Esophagus muscularis mucosa (tissue), 4 donors: ENCODE data around the gene INKA2. TPM values are rescaled to one million over a fixed set of nuclear protein-coding genes. Genes with fewer than 3 reads are reported as not detected.
A peak's percentile ranks its signal among the peaks of the same experiment; 100 is the strongest.

ENCODE experiments used
- DNase-seq: peaks from one replicate; pipeline ENCODE4 v3.0.0-alpha.2; 2017; ENCODE audit errors: extremely low spot score
- H3K27ac ChIP-seq, 4 donors: fragments of 200-600 bp; sonication (generic); replicated peaks in 1 of 4; 1 replicate in 3 of 4; 2 replicates in 1 of 4; pipeline ENCODE4 v1.5.1; 2016 to 2019; ENCODE audit warnings: mild to moderate bottlenecking in 1 of 4
- H3K27me3 ChIP-seq, 4 donors: fragments of 200-600 bp; sonication (generic); one replicate each; pipeline versions ENCODE4 v1.5.1 to v1.6.0; 2016 to 2019
- H3K36me3 ChIP-seq, 4 donors: fragments of 200-600 bp; sonication (generic); one replicate each; pipeline ENCODE4 v1.5.1; 2016 to 2019
- H3K4me1 ChIP-seq, 4 donors: fragments of 200-600 bp; sonication (generic); one replicate each; pipeline ENCODE4 v1.5.1; 2016 to 2019
- H3K4me3 ChIP-seq, 4 donors: fragments of 200-600 bp; sonication (generic); 1 replicate in 2 of 4; 2 replicates in 2 of 4; pipeline ENCODE4 v1.5.1; 2016 to 2019; ENCODE audit warnings: mild to moderate bottlenecking in 4 of 4, moderate library complexity in 1 of 4
- H3K9me3 ChIP-seq, 4 donors: fragments of 200-600 bp; sonication (generic); 1 replicate in 3 of 4; 2 replicates in 1 of 4; pipeline ENCODE4 v1.5.1; 2016 to 2019
- EP300 ChIP-seq: sonication (generic); formaldehyde crosslinking; IDR thresholded peaks from one replicate; pipeline ENCODE4 v1.6.1; 2017; ENCODE audit warnings: antibody characterized with exemption
- POLR2A ChIP-seq: fragments of 450-650 bp; IDR thresholded peaks from one replicate; pipeline ENCODE4 v1.6.1; 2017; ENCODE audit warnings: antibody characterized with exemption, moderate library complexity, mild to moderate bottlenecking, low read depth
- POLR2AphosphoS5 ChIP-seq, 2 donors: sonication (generic); formaldehyde crosslinking; IDR thresholded peaks; one replicate each; pipeline ENCODE4 v1.6.1; 2017; ENCODE audit warnings: antibody characterized with exemption in 2 of 2
- WGBS: methylation state at CpG from one replicate; pipeline ENCODE4 v1.1.5; 2018; 5-methylcytosine and 5-hydroxymethylcytosine counted together
- intact Hi-C: fragments of 100-400 bp; cut with DNase I; formaldehyde crosslinking; loops from one replicate; pipeline ENCODE4 v1.15.1; 2023
- total RNA-seq, 4 donors: library from RNA; depleted of rRNA; stranded (reverse); fragments of >200 nt; gene quantifications; one replicate each; pipeline versions ENCODE4 v1.1.0 to v1.2.1, GENCODE V29; 2016
- TF ChIP-seq, protein P1 (sequence below), 3 experiments: fragments of 200-600 bp in 2 of 3; fragments of 450-650 bp in 1 of 3; sonication (generic) in 2 of 3; IDR thresholded peaks; one replicate each; pipeline ENCODE4 v1.5.1; 2017 to 2019; ENCODE audit warnings: antibody characterized with exemption in 3 of 3, mild to moderate bottlenecking in 2 of 3, moderate library complexity in 1 of 3

INKA2 gene
- total RNA-seq, 4 donors from 2014 or later, result 4.0 to 10.8 (median 8.5) TPM

DNA sequence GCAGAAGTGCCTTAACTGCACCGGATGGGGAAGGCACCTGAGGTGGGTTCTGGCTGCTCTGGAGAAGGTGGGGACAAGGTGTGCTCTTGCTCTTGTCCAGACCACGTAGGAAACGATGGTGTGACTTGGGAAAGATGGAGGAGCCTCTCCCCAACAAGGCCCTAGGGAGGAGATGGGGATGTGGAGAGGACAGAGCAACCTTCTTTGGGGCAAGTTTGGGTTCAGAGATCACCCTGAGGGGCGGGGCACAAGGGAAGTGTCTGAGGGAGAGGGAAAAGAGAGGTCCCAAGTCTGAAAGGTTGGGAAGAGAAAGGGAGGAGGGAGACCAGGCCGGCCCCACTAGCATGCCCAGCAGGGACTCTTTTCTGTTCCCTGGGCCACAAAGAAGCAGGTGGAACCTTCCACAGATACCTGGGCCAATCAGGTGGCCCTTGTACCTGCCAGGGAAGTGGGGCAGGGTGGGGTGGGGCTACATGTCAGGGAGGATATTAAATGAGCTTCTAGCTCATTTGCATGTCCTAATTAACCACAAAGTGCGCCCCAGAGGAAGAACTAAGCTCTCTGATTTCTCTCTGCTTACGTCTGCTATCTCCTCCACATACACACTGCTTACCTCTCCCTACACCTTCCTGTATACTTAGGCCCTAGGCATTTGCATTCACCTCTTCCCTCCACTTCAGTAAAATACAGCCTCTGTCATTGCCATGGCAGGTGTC is 15.9 kb downstream of the INKA2 start:
- TF ChIP-seq POLR2AphosphoS5 (IDR thresholded peaks at IDR 0.05), result no peak
- no peak for TF ChIP-seq POLR2A
- TF ChIP-seq, protein P1, sequence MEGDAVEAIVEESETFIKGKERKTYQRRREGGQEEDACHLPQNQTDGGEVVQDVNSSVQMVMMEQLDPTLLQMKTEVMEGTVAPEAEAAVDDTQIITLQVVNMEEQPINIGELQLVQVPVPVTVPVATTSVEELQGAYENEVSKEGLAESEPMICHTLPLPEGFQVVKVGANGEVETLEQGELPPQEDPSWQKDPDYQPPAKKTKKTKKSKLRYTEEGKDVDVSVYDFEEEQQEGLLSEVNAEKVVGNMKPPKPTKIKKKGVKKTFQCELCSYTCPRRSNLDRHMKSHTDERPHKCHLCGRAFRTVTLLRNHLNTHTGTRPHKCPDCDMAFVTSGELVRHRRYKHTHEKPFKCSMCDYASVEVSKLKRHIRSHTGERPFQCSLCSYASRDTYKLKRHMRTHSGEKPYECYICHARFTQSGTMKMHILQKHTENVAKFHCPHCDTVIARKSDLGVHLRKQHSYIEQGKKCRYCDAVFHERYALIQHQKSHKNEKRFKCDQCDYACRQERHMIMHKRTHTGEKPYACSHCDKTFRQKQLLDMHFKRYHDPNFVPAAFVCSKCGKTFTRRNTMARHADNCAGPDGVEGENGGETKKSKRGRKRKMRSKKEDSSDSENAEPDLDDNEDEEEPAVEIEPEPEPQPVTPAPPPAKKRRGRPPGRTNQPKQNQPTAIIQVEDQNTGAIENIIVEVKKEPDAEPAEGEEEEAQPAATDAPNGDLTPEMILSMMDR (IDR thresholded peaks at IDR 0.05), result no peak
- no peak for TF ChIP-seq EP300
- H3K9me3 ChIP-seq, result no peaks in the 10 kb centered on the region
- 89% methylated on average over 7 of the region's 7 CpGs for WGBS
- no peak for DNase-seq
- no peak overlapping the region for H3K27ac ChIP-seq
- H3K4me1 ChIP-seq, result peaks cover 56 to 60% (median 58%) of the 10 kb centered on the region in 4 donors
- H3K36me3 ChIP-seq, result peaks cover 4 to 21% (median 15%) of the 10 kb centered on the region in 4 donors
- no peaks in the 10 kb centered on the region for H3K27me3 ChIP-seq
- intact Hi-C loops, result no loop called here
- H3K4me3 ChIP-seq, result no peak overlapping the region

GRCh38 chr1:111720977-111721786 is 18.0 kb downstream of the INKA2 start:
- Histone ChIP-seq H3K4me3 (no peak overlapping the region), H3K27ac (peak overlapping the region; percentile 26 to 52 (median 38)), H3K27me3 (no peaks in the 10 kb centered on the region), H3K9me3 (no peaks in the 10 kb centered on the region), H3K36me3 (peaks cover 0 to 15% (median 10%) of the 10 kb centered on the region in 4 donors), H3K4me1 (peaks cover 54 to 59% (median 57%) of the 10 kb centered on the region in 4 donors)
- 52% methylated on average over 10 of the region's 10 CpGs for WGBS
- intact Hi-C loops, result no loop called here
- DNase-seq, result no peak
- TF ChIP-seq EP300 (no peak), POLR2A (no peak)
- TF ChIP-seq, protein P1 (IDR thresholded peaks at IDR 0.05), result no peak

DNA sequence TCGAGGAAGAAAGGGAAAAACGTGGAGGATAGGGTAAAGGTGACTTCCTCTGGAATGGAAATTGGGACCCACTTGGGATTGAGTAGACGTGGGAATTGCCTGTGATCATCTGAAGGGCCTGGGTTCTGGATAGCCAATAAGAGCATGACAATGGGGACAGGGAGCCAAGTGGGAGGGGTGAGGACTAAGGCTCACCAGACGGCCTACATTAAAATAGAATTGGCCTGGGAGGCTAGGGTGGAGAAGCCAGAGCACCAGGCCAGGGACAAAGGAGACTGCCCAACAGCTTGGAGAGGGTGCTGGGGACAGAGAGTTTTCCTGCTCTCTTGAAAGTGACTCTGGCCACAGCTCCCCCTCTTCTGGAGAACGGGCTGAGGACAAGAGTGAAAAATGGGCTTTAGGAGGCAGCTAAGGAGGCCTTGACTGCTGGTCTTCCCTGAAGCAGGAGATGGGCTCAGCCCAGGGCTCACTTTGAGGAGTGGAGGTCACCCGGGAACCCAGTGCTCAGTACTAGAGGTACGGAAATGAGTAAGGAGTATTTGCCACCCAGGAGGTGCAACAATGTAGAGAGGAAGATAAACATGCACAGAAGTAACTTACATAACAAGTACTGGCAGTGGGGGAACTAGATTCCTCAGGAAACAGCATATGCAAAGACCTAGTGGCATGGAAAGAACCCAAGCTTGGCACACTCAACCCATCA is 18.8 kb downstream of the INKA2 start:
- DNase-seq, result no peak
- Histone ChIP-seq H3K4me1 (peaks cover 46 to 53% (median 51%) of the 10 kb centered on the region in 4 donors), H3K9me3 (no peaks in the 10 kb centered on the region), H3K27ac (peak overlapping the region; percentile 26 to 52 (median 38)), H3K27me3 (no peaks in the 10 kb centered on the region), H3K4me3 (no peak overlapping the region), H3K36me3 (peaks cover 0 to 14% (median 11%) of the 10 kb centered on the region in 4 donors)
- intact Hi-C loops, result no loop called here
- WGBS, result 53% methylated on average over 6 of the region's 7 CpGs
- TF ChIP-seq POLR2AphosphoS5 (IDR thresholded peaks at IDR 0.05), result peak in 1 of 2 donors; percentile 16
- TF ChIP-seq EP300, result no peak

- Histone ChIP-seq H3K9me3 (no peaks in the 10 kb centered on the region), H3K4me1 (peaks cover 44 to 52% (median 47%) of the 10 kb centered on the region in 4 donors), H3K36me3 (peaks cover 0 to 14% (median 11%) of the 10 kb centered on the region in 4 donors), H3K27ac (peak overlapping the region in 3 of 4 donors; percentile 26 to 52 (median 34)), H3K27me3 (no peaks in the 10 kb centered on the region), H3K4me3 (no peak overlapping the region)
- no peak for DNase-seq
- 40% methylated on average over 4 of the region's 4 CpGs for WGBS
- intact Hi-C loops, result no loop called here
- TF ChIP-seq POLR2A (no peak), EP300 (no peak), POLR2AphosphoS5 (IDR thresholded peaks at IDR 0.05) (no peak)
- TF ChIP-seq, protein P1 (IDR thresholded peaks at IDR 0.05), result no peak
Observed at GRCh38 chr1:111719674-111720132, 19.5 kb downstream of the INKA2 start.
